ENCODE measurements around the gene FHOD1. TPM values are rescaled to one million over a fixed set of nuclear protein-coding genes. Genes with fewer than 3 reads are reported as not detected.

FHOD1 gene
- total and polyA plus RNA-seq, 2 of the 13 experiments (the other 11 are each of a cell fraction or from before 2014, with no cell fraction given): 20.0 to 20.8 TPM

- ATAC-seq (no peak), DNase-seq (ENCODE audit: low spot score) (no peak), FAIRE-seq (no peak)
- TF ChIP-seq PAWR (CRISPR knock-in tag; IDR thresholded peaks at IDR 0.05; ENCODE audit: borderline replicate concordance) (no peak), E2F2 (CRISPR knock-in tag; IDR thresholded peaks at IDR 0.05; ENCODE audit: borderline replicate concordance) (no peak), SOX6 (IDR thresholded peaks at IDR 0.05) (no peak), SOX6 (CRISPR knock-in tag; IDR thresholded peaks at IDR 0.05) (no peak), NCOR1 (IDR thresholded peaks at IDR 0.05; ENCODE audit: borderline replicate concordance, low read length) (no peak), JARID2 (CRISPR knock-in tag; IDR thresholded peaks at IDR 0.05; ENCODE audit: insufficient replicate concordance) (no peak), ZNF629 (CRISPR knock-in tag; conservative IDR thresholded peaks at IDR 0.05) (no peak), RBAK (CRISPR knock-in tag; IDR thresholded peaks at IDR 0.05) (no peak), ZNF501 (CRISPR knock-in tag; IDR thresholded peaks at IDR 0.05) (no peak)
- WGBS (ENCODE audit: low lambda C conversion rate): 0% methylated on average over 1 of the region's 4 CpGs
- Histone ChIP-seq H4K20me1 (ENCODE audit: insufficient read depth, low read length) (no peaks in the 10 kb centered on the region), H3K27me3 (ENCODE audit: control insufficient read depth in 1 of 2, insufficient read depth in 2 of 2, low read length in 2 of 2) (peaks cover 0 to 36% of the 10 kb centered on the region in 2 experiments; a peak in 4 of 5 replicates), H3K4me3 (replicated peaks in 1 of 3; ENCODE audit: insufficient read depth in 1 of 3, low read depth in 2 of 3, low read length in 3 of 3) (no peak overlapping the region), H2AFZ (ENCODE audit: low read length) (no peak overlapping the region), H3K4me2 (ENCODE audit: low read depth, low read length) (no peak overlapping the region), H3K9ac (ENCODE audit: insufficient read depth, low read depth, low read length) (no peak overlapping the region), H3K4me1 (ENCODE audit: insufficient read depth, low read length) (no peaks in the 10 kb centered on the region), H3K79me2 (ENCODE audit: insufficient read depth, low read length) (no peaks in the 10 kb centered on the region), H3K27ac (ENCODE audit: extremely low read length, insufficient read depth, low read length) (no peak overlapping the region), H3K36me3 (replicated peaks in 1 of 2; ENCODE audit: control insufficient read depth in 1 of 2, insufficient read depth in 2 of 2, low read length in 2 of 2) (no peaks in the 10 kb centered on the region), H3K9me3 (ENCODE audit: low read length) (no peaks in the 10 kb centered on the region)
- POLR2A ChIA-PET: no interaction called here
- intact Hi-C loops (cut with micrococcal nuclease; ENCODE audit: unreplicated experiment): no loop called here
- CTCF ChIA-PET (ENCODE audit: low intra/inter-chr PET ratio, low total read pairs): no interaction called here
- BruUV-seq (replicated peaks): no TSS peak
- in situ Hi-C loops (cut with HindIII; ENCODE audit: extremely low pct_ligation_motif_present, low pct_unique_long_range_greater_than_20kb): no loop called here
These were observed 47.0 kb upstream of the FHOD1 start for GRCh38 chr16:67294171-67294757.
